NCI-H526 treated with DMSO at 0.1 percent for 48 hours (cell line): ENCODE measurements around the gene PLA2G3.

ENCODE experiments used
- DNase-seq: peaks from one replicate; lab custom pipeline; 2025; lab: John Stamatoyannopoulos, UW

PLA2G3 gene

DNA sequence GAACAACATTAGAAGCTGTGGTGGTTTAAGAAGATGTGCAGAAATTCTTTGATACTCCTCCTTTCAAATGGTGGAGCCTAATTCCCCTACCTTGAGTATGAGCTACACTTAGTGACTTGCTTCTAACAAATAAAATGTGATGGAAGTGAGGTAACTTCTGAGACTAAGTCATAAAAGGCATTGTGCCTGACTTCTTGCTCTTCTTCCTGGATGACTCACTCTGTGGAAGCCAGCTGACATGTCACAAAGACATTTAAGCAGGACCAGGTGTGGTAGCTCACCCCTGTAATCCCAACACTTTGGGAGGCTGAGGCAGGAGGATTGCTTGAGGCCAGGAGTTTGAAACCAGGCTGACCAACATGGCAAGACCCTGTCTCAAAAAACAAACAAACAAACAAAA lies 3.9 kb upstream of the PLA2G3 start:
- DNase-seq: no peak

DNA sequence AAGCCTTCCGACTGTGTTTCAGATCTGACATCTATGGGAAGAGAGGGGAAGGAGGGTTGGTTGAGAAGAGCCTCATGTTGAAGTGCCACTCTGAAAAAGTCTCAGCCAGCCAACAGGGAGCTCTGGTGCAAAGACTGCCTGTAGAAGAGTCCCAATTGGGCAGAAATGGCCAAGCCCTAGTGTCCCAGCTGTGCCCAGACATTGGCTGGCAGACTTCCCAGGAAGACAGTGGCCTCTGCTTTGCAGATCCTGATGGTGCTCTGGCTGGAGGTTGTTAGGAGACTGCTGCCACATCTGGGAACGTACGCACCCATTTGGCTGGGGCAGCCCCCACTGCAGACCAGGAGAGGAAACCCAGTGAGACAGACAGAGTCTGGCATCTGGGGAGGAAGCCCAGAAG lies 3.2 kb upstream of the PLA2G3 start:
- DNase-seq: no peak

DNA sequence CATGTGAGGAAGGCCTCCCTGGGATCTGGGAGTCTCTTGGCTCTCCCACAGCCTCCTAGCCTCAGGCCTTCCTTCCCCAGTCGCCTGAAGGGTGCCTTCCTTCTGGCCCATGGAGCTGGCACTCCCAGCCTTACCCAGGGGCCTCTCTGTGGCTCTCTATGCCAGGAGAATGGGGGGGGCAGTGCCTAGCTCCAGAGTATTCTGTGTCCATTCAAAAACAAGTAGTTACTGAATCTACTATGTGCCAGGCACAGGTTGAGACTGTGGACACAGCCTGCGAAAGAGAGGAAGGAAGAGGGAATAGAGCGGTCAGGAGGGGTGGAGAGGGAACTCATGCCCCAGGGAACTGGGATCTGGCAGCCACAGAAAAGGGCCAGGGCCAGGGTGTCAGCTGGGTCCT lies 2.7 kb upstream of the PLA2G3 start:
- DNase-seq: no peak

DNA sequence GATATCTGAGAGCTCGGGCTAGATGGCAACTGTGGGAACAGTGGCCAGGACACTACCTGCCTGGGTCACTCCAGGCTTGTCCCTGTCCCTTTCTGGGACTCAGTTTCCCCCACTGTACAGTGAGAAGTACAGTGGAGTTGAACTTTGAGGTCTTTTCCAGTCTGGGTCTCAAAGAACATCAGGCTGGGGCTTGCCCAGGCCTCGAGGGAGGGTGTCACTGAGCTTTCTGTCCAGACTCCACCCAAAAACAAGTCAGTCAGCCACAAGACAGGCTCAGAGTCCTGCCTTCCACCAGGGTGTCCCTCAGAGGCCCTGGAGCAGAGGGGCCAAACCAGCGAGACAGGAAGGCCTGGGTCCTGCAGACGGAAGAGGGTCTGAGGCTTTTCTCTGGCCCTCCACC lies 2.0 kb upstream of the PLA2G3 start:
- DNase-seq: no peak

DNA sequence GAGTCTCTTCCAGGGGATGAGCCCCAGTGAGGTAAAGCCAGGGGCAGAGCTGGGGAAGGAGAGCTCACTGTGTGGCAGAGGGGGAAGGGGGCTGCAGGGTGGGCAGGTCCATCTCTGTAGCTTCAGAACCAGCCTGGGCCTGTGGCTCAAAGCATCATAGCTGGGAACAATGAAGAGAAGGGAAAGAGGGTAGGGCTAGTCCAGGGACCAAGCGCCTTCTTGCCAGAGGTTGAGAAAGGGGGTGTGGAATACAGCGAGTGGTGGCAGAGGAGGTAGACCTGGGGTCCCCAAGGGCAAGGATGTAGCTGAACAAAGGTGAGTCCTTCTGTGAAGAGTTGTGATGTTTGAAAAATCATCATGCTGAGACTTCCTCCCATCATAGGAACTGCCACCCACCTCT lies 1.2 kb upstream of the PLA2G3 start:
- no peak for DNase-seq

DNA sequence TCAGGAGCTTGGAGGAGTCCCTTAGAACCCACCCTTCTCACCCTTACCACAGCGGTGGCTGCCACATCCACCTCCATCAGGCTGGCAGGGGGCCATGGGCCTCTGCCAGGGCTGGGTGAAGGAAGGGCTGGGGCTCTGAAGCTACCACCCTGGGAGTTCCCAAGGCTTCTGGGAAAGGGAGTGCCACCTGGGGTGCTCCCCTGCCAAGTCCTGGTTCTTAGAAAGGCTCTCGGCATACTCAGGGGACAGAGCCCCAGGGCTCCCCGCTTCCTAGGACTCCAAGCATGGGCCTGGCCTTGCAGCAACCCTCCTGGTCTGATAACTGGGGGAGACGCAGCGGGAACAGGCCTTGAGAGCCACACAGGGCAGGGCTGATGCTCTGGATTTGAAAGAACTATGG lies 438 bp upstream of the PLA2G3 start:
- no peak for DNase-seq

DNA sequence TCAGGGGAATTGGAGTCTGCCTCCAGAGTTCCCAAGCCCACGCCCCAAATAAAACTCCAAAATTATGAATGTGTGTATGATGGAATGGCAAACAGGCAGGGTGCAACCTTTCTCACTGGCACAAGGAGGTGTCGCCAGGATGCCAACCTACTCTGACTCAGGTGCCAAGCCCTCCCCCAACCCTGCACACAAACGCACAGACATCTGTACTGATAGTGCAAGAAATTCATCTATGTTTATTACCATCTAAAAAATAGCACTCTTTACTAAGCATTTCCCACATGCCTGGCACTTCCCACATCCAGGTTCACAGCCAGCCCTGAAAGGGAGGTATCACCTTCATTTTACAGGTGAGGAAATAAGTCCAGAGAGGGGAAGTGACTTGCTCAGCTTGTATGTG lies 1.2 kb downstream of the PLA2G3 start:
- no peak for DNase-seq

DNA sequence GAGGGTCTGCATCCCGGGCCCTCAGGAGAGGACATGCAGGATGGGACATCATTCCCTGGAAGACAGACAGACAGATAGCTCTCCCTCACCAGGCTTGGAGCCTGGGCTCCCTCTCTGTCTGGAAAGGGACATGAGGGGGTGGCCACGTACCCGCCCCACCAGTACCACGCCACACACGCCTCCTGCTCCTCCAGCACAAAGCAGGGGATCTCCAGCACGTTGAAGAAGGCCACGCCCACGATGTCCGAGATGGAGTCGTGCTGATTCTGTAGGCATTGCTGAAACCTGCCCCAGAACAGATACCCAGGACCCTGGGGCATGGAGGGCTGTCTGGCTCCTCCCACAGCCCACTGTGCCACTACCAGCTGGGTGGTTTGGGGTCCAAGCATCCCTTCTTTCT lies 2.2 kb downstream of the PLA2G3 start:
- no peak for DNase-seq

DNA sequence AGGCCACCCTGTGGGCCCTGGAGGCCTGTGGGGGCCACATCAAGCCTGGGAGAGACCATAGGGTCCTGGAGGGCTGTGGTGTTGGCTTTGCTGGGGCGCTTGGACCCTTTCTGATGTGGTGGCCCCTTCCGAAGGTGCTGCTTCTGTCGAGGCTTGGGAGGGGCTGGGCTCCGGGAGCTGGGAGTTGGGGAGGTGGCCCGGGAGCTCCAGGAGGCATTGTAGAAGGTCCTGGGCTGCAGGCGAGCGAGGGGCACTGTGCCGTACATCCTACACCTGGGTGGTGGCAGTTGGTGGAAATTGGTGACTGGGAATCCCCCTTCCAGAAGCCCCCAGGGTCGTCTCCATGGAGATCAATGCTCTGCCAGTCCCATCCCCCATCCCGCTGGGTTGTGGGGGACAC lies 2.6 kb downstream of the PLA2G3 start:
- no peak for DNase-seq

DNA sequence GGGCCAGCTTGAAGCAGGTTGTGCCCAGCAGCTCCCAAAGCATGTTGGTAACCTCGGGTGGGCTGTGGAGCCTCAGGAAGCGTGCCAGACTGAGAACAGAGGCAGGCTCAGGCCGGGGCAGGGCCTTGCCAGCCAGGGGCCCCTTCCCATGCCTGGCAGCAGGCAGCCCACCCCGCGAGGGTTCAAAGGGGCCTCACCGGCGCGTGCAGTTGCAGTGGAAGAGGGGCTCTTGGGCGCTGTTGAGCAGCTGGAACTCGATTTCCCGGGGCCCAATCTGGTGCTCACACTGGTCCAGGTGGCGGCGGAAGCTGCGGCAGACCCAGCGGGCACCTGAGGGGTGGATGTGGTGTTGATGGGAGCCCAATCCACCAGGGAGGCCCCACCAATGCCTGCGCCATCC lies 3.6 kb downstream of the PLA2G3 start:
- DNase-seq: no peak

DNA sequence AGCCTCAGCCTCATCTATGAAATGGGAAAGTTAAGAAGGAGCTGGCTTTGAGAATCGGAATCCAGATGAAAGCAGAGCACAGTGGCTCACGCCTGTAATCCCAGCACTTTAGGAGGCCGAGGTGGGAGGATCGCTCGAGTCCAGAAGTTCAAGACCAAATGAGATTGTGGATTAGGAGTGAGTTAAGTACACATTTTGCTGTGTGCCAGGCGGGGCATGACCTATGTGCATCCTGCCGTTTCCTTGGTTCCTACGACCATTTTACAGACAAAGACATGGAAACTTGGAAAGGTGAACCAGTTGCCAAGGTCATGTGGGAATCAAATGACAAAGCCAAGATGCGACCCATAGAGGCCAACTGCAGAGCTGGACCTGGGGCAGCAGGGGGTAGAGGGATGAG lies 4.2 kb downstream of the PLA2G3 start:
- no peak for DNase-seq

DNA sequence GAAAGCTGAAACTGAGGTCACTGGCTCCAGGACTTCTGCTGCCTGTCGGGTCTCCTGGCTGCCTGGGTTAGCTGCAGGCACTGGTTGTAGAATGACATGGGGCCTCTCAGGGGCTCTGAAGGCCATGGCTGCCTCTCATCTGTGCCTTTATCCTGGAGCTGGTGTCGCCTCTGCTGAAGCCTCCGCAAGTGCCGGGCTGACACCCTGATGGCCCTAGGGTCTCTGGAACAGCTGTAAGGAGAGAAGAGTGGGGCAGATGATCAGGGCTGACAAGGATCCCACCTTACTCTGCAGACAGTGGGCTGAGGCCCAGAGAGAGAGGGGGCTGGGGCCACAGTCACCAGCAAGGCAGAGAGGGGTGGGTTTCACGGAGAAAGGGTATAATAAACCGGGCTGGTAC lies 4.6 kb downstream of the PLA2G3 start:
- no peak for DNase-seq

DNA sequence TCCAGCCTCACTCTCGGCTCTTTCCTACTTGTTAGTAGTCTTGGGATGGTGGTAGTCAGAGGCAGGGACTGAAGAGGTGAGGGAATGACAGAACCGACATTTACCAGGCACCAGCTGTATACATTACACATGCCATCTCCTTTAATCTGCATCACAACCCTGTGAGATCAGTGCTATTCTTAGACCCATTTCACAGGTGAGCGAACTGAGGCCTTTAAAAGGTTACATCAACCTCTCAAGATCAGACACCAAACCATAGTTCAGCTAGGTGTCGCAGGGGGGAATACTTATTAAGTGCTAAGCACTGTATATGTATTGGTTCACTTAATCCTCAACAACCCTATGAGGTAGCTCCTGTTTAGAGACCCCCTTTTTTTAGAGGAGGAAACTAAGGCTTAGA lies 5.6 kb downstream of the PLA2G3 start:
- no peak for DNase-seq

DNA sequence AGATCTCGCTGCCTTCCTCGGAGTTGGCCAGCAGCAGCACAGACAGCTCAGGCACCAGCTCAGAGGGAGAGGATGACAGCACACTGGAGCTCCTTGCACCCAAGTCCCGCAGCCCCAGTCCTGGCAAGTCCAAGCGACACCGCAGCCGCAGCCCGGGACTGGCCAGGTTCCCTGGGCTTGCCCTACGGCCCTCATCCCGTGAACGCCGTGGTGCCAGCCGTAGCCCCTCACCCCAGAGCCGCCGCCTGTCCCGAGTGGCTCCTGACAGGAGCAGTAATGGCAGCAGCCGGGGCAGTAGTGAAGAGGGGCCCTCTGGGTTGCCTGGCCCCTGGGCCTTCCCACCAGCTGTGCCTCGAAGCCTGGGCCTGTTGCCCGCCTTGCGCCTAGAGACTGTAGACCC lies 6.4 kb downstream of the PLA2G3 start:
- DNase-seq: no peak

DNA sequence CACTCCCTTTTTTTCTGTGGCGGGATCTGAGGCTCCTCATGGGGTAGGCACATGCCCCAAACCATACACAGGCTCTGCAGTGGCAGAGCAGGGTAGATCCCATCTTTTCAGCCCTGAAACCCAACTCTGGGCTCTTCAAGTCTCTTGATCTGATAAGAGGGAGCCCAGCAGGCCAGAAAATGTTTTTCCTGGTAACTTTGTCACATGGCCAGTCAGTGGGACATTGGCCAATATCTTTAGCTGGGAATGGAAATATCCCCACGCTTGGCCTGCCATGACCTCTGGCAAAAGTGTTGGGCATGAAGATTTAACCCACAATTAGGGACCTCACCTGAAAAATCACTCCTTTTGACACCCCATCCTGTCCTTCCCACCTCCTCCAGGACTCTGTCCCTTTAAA lies 9.4 kb downstream of the PLA2G3 start:
- DNase-seq: no peak

DNA sequence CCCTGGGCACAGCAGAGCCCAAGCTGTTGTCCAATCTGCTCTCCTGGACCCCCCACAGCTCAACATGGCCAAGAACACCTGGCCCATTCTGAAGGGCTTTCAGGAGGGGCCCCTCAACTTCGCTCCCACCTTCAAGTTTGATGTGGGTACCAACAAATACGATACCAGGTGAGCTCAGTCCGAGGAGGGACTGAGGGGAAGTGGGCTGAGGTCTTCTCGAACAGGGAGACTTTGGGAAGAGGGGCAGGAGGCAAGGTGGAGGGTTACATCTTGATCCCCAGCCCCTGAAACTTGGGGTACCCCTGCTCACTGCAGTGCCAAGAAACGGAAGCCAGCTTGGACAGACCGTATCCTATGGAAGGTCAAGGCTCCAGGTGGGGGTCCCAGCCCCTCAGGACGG lies 12.2 kb downstream of the PLA2G3 start:
- no peak for DNase-seq

DNA sequence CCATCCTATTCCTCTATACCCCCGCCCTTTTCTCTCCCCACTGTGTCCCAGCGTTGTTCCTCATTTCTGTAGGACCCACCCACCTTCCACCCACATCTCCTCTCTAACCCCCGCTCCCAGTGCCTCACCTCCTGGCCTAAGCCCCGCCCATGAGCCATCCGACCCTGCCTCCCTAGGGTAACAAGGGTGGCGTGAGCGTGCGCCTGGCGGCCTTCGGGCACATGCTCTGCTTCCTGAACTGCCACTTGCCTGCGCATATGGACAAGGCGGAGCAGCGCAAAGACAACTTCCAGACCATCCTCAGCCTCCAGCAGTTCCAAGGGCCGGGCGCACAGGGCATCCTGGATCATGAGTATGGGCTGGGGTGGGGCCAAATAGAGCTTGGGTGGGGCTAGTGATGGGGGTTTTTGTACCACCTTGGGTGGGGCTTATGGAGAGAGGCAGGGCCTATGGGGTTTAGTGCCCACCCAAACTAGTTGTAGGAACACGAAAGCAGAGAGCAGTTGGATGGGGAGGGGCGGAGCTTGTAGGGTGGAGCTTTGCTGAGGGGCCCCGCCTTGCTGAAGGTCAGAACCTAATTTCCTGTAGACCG lies 13.0 kb downstream of the PLA2G3 start:
- no peak for DNase-seq

DNA sequence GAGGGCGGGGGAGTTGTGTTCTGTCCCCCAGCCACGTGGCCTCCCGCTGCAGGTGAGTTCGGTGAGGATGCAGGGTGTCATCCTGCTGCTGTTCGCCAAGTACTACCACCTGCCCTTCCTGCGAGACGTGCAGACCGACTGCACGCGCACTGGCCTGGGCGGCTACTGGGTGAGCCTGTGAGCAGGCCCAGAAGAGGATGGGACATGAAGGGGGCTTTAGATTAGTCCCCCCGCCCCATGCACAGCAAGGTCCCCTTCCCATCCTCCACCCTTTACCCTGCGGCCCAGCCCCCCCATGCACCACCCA lies 13.5 kb downstream of the PLA2G3 start:
- no peak for DNase-seq

DNA sequence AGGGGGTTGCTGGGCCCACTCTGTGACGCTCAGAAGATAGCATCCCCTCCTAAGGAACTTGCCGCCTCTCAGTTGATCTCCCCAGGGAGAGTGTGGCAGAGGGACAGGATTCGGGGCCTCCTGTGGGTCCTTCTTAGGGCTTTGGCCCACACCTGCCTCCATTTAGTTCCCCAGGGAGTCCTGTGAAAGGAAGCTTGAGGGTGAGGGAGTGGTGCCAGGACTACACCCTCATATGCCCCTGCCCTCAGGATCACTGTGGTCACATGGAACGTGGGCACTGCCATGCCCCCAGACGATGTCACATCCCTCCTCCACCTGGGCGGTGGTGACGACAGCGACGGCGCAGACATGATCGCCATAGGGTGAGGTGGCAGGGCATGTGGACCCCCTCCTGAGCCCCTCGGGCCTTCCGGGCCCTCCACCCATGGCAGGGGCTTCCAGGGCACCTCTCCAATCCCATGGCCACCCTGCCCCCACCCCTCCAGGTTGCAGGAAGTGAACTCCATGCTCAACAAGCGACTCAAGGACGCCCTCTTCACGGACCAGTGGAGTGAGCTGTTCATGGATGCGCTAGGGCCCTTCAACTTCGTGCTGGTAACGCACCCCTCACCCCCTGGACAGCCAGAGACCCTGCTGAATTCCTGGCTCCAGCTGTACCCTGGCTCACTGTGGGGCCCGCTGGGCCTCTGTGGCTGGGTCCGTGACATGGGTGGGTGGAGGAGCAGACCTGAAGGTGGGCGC lies 14.0 kb downstream of the PLA2G3 start:
- no peak for DNase-seq

DNA sequence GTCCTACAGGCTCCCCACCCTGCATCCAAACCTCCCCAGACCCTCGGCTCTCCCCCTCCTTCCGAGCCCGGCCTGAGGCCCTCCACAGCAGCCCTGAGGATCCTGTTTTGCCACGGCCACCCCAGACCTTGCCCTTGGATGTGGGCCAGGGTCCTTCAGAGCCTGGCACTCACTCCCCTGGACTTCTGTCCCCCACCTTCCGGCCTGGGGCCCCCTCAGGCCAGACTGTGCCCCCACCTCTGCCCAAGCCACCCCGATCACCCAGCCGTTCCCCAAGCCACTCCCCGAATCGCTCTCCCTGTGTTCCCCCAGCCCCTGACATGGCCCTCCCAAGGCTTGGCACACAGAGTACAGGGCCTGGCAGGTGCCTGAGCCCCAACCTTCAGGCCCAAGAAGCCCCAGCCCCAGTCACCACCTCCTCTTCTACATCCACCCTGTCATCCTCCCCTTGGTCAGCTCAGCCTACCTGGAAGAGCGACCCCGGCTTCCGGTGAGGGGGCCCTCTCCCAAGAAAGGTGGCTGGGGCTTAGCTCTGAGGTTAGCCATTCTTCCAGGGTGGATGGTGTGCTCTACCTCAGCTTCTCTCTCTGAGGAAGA lies 14.7 kb downstream of the PLA2G3 start:
- DNase-seq: no peak

DNA sequence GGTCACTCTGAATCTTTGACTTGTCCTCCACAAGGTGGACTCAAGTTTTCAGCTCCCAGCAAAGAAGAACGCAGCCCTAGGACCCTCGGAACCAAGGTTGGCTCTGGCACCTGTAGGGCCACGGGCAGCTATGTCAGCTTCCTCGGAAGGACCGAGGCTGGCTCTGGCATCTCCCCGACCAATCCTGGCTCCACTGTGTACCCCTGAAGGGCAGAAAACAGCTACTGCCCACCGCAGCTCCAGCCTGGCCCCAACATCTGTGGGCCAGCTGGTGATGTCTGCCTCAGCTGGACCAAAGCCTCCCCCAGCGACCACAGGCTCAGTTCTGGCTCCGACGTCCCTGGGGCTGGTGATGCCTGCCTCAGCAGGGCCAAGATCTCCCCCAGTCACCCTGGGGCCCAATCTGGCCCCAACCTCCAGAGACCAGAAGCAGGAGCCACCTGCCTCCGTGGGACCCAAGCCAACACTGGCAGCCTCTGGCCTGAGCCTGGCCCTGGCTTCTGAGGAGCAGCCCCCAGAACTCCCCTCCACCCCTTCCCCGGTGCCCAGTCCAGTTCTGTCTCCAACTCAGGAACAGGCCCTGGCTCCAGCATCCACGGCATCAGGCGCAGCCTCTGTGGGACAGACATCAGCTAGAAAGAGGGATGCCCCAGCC lies 15.4 kb downstream of the PLA2G3 start:
- DNase-seq: no peak

DNA sequence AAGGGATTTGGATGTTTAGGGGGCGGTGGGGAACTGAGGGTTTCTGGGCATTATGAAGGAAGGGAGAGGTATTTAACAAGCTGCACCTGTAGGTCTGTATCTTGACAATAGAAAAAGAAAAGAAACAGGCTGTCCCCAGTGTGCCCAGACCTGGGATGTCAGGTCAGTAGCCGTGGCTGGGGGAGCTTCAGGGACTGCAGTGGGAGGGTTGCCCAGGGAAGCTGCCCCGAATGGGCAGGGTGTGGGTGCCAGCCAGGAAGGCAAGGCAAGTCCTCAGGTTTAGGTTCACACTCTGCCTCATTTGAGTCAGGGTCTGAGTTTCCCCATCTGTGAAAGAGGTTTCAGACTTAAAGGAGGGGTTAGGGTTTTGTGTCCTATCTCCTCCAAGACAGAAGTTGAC lies 16.0 kb downstream of the PLA2G3 start:
- no peak for DNase-seq

DNA sequence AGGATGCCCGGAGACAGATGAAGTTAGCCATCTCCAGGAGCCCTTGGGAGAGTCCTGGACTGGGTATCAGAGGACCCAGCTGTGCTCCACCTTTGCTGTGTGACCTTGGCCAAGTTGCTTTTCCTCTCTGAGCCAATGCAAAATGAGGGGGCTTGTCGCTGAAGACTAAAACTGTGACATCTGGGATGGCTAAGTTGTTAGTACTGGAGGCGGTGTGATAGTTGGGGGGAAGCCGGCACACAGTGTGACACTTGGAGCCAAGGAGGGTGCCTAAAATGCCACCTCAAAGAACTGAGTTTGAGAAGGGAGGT lies 17.1 kb downstream of the PLA2G3 start:
- no peak for DNase-seq
